ENCODE data around the gene PTGR2.

DNA sequence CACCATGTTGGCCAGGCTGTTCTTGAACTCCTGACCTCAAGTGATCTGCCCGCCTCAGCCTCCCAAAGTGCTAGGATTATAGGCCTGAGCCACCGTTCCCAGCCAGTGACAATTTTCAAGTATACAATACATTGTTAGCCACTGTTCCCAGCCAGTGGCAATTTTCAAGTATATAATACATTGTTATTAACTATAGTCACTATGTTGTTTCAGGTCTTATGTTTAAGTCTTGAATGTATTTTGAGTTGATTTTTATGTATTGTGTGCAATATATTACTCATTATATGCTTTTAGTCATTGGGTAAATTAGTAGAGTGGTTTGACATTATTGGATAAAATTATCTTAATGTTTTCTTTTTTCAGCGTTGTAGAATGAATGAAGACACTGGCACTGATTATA is 22.0 kb downstream of the PTGR2 start:
- TF ChIP-seq, protein P1, sequence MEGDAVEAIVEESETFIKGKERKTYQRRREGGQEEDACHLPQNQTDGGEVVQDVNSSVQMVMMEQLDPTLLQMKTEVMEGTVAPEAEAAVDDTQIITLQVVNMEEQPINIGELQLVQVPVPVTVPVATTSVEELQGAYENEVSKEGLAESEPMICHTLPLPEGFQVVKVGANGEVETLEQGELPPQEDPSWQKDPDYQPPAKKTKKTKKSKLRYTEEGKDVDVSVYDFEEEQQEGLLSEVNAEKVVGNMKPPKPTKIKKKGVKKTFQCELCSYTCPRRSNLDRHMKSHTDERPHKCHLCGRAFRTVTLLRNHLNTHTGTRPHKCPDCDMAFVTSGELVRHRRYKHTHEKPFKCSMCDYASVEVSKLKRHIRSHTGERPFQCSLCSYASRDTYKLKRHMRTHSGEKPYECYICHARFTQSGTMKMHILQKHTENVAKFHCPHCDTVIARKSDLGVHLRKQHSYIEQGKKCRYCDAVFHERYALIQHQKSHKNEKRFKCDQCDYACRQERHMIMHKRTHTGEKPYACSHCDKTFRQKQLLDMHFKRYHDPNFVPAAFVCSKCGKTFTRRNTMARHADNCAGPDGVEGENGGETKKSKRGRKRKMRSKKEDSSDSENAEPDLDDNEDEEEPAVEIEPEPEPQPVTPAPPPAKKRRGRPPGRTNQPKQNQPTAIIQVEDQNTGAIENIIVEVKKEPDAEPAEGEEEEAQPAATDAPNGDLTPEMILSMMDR (conservative IDR thresholded peaks at IDR 0.05 in 1 of 2, IDR thresholded peaks at IDR 0.05 in 1 of 2; ENCODE audit: low read depth in 1 of 2, low read length in 2 of 2), result no peak
- TF ChIP-seq EZH2 (IDR thresholded peaks at IDR 0.05; ENCODE audit: low read length, missing control alignments), result no peak
